COLO829 (cell line): ENCODE results near the gene BDNF.
"Not testable (repeated sequence)": the region's sequence is repeated elsewhere in the genome, so short reads cannot be mapped to it uniquely, and the experiment has no call there.

Experiments
- DNase-seq: peaks from one replicate; pipeline ENCODE4 v3.0.0; 2012; ENCODE audit warnings: low spot score

The BDNF gene

DNA sequence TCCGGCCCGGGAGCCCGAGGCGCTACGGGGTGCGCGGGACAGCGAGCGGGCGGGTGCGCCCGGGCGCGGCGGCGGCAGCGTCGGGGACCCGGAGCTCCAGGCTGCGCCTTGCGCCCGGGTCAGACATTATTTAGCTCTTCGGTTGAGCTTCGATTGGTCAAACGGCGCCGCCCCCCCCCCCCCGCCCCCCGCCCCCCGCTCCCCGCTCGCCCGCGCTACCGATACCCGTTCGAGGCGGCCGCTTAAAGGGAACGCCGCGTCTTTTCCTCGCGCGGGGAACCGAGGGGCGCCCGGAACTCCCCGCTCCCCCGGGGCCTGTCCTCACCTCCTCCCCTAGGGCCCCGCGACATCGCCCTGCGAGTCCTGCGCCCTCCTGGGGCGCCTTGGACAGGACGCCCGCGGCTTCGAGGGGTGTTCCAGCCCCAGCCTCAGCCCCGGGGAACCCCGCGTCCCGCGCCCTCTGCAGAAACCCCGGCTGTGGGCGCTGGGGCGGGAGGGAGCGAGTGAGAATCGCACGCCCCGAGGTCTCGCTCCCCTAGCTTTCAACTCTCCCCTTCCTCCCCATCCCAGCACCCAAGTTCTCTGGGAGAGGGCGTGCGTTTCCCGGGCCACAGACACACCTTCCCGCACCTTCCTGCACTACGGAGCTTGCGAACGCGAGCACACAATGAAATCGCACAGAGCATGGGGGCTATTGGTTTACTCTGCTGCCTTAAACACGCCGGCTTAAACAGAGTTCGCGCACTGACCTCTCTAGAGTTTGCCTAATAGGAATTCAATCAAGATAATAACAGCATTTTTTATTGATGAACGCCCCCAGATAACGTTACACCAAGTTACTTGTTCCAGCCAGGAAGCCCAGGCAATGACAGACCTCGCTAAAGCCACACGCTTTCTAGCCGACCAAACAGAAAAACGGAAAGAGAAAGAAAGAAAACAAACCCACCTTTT, at the start of gene BDNF:
TSS of gene BDNF (minus strand) at position 105 of the 951 bp plus-strand sequence. CDS start 41,891 bp downstream, outside the sequence.
- no peak for DNase-seq

DNA sequence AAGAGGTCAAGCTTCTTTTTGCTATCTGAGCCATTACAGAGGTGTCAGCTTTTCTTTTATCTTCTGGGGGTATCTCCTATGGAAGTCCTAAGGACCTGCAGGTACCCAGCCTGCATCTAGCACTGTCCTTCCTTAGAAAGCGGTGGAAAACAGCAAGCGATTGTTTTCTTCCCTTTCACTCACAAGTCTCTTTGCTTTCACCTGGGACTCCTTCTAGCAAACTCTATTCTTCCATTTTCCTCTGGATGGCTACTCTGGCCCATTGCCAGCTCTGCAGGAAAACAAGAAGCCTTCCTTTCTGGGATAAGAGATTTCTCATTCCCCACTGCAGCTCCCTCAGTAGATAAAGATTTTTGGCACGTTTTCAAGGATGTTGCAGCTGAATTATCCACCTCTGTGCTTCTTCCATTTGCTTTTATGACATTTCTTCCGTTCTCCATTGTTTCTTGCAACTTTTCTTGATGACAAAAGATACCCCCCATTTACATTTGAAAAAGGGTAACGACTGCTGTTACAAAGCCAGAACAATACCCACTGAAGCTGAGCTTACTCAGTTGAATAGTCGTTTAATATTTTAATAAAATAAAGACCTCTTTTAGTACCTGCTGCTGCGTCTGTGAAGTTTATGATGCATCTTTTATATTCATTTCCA, 40.2 kb upstream of the BDNF start:
- no peak for DNase-seq

DNA sequence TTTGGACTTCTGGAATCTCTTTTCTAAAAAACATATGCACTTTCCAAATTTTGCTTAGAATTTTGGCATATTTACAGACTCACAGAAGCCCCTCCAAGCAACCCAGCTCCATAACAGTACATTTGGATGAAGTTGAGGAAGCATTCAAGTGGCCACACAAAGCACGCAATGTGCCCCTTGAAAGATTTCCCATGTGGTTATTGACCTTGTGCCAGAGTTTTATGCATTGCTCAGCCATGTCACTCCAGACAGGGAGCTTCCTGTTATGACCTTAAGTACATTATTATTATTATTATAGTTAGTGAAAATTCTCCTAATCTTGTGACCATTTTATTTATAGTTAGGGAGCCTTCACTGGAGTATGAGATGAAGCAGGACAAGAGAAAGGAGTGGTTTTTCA, 35.0 kb upstream of the BDNF start:
- no peak for DNase-seq

DNA sequence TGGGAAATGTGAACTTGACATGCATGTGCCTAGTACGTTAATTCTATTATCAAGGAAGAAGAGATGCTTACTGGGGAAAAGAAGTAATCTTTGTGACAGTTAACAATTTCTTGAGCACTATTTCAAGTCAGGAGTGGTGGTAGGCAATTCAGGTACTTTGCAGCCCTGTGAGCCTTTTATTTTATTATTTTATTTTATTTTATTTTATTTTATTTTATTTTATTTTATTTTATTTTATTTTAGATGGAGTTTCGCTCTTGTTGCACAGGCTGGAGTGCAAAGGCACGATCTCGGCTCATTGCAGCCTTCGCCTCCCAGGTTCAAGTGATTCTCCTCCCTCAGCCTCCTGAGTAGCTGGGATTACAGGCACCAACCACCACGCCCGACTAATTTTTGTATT, 31.5 kb upstream of the BDNF start:
- not testable (repeated sequence) for DNase-seq

DNA sequence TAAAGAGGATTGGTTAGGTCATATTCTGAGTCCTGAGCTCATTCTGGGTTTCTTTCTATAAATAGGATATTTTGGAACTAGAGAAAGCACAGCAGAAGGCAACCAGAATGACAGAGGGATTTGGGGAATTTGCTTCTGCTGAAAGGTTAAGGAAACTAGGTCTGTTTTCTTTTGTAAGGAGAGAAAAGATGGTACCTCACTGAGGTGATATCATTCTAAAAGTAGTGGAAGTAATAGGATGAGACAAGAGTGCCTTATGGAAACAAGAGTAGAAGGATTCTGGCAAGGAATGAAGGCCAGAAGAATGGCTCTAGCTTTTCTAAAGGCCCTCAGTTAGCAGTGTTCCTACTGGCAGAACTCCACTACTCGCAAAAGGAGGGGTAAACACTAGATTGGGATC, 26.7 kb upstream of the BDNF start:
- no peak for DNase-seq

DNA sequence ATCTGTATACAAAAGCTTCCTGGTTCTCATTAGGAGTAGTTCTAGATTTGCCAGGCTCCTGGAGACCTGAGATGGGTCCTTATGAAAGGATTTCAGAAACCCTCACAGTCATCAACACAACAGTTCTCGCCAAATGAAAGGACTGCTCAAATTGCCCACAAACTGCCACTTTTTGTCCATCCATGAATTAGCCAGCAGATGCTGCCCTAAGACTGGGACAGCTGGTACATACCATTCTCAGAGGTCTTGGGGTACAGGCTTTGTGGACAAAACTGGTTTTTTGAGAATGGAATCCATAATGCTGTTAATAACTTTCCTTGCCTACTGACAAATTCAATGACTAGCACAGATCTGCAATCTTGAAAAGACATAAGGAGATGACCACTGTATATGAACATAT, 23.4 kb upstream of the BDNF start:
- DNase-seq = no peak

DNA sequence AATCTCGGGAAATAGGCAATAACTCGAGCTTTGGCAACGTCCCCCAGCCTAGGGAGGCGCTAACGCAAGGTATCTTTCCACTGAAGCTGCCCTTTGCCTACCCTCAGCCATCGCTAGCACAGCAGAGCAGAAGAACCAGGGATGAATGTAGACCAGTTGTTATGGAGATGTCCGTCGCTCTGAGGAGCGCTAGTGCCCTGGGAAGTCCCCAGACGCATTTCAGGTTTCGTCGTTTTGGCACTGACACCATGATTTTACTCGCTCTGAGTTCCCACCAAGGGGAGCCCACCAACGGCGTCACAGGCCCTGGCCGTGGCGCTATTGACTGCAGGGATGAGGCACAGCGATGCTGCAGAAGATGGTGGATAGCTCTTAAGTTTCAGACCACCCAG, 22.7 kb upstream of the BDNF start:
- no peak for DNase-seq

DNA sequence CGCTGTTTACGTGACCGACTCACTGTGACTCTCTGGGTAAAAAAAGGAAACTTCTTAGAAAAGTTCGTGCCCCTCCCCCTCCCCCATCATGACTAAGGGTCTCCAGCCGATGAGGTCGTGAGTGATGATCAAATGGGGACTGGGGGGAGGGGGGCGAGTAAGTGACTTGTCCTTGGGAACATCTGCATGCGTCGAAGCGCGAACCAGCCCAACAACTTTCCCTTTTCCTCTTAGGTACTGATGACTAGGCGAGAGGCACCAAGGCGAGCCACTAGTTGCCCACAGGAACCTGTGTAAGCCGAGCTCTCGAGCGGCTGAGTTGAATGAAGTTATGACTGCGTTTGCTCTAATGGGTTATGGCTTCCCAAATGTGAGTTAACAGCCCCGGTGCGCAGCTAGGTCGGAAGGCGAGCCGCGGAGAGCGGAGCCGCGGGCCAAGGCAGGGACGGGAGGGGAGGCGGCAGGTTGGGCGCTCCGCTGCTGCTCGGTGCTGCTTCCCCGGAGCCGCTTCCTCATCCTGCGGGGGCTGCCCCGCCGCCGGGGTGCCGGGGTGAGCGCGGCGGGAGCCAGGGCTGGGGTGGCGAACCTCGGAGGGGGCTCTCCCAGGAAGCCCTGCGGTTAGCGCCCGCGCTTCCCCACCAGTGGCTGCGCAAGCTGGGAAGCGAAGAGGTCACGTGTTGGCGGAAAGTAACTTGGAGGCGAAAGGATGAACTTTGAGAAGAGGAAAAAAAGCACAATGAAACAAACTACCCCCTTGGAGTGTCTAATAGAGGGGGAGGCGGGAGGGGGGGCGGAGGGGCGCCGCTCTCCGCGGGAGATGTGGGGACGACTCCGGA, 22.1 kb upstream of the BDNF start:
- DNase-seq = no peak

DNA sequence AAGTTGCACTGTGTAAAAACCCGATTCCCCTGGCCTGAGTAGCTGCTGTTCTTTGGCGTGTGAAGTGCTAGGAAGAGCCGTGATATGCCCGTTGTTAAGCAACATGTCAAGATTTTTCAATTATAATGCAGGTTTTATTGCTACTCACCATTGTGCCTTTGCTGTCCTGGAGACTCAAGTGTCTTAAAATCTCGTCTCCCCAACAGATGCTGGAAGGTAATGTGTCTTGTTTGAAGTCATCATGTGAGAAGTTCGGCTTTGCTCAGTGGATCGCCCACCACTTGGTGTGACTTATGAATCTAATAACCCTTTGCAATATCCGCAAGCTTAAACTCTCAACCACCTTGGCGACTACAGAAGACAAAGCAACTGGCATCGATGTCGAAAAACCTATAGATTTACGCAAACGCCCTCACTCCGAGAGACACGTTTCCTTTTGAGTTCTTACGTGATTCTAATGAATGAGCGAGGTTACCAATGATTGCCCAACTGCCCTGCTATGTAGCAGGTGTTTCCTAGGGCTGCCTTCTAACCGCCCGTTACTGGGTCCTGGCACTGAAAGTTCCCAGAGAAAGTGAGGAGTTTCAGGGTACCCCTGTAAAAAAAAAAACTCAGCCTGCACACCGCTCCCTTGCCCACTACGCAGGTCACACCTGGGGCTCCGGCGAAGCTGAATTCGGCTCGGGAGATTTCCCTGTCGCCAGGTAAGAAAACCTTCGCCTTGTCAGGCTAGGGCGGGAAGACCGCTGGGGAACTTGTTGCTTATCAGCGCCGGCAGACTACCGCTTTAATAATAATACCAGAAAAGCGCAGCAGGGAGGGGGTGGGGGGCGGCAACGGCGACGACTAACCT, 21.2 kb upstream of the BDNF start:
- DNase-seq = no peak

DNA sequence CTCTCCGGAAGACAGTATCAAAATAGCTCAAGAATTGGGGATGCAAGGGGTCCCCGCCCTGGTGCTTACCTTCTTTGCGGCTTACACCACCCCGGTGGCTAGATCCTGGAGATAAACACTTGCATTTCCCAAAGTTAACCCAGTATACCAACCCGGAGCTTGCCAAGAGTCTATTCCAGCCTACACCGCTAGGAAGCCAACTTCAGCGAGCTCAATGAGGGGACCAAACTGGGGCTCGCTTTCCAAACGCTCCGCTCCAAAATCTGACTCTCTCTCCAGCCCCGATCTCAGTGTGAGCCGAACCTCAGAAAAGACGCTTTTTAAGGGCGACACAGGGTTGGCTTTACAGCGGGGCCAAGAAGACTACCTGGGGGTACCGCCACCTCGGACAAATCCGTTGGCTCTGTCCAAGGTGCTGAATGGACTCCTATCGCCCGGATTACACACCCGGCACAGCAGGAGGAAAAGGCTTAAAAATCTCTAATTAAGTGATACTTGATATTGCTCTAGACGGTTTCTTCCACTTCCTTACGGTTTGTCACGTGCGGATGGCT, 20.1 kb upstream of the BDNF start:
- no peak for DNase-seq

DNA sequence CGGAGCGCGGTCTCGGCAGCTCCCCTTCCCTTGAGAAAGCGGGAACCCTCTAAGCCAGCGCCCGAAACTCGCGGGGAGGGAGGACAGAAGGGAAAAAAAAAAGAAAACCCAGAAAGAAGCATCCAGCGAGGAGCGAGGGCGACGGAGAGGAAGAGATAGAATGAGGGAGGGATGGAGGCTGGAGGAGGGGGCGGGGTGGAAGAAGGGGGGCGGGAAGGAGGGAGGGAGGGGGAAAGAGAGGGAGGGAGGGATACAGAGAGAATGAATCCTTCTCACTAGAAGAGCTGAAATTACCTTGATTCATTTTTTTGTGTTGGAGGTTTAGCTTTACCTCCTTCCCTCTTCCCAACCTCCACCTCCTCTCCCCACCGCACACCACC, 19.3 kb upstream of the BDNF start:
- no peak for DNase-seq

DNA sequence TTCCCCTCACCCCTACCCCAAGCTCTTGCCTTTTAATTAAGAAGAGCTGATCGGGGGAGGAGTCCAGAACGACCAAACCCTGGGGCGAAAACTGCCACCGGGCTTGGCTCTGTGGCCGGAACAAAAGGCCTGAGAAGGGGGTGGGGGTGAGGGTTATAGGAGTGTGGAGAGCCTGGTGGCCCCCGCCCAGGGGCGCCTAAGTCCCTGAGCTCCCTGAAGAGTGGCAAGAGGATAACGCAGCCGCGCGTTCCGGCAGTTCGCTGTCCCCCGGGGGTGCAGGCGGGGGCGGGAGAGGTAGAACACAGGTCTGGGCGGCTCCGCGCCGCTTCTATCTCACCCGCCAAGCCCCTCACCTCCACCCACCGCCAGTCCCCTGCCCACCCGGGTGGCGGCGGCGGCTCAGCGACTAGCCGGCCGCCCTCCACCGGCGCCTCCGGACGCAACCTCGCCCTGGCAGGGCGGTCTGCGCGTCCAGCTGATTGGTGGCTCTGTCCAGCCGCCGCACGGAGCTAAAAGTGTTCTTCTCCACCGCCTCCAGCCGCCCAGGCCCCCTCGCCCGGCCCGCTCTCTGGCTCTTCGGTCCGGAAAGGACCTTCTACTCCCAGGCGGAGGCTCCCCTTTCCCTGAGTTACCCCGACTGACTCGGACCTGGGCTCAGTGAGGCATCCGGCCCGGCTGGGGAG, 18.7 kb upstream of the BDNF start:
- no peak for DNase-seq

DNA sequence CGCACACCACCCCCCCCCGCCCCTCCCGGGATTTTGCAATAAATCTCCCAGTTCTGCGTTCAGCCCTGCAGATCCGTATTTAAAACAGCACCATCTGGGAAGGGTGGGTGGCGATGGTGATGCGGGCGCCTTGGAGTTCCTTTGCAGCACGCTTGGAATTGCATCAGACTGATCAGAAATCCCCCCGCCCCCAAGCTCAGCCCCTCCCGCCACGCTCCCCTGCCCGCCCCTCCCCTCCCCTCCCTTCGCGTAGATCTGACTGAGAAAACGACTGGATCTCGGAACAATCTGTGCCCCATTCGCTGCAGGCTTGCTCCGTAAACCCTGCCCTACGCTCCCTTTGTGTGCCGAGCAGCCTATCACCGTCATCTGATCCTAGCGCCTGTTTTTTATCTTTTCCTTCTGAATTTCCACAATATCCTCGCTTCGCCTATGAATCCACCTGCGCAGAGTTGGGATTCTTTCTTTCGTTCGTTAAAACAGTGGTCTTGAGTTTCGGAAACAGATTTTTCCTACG, 18.1 kb upstream of the BDNF start:
- no peak for DNase-seq

DNA sequence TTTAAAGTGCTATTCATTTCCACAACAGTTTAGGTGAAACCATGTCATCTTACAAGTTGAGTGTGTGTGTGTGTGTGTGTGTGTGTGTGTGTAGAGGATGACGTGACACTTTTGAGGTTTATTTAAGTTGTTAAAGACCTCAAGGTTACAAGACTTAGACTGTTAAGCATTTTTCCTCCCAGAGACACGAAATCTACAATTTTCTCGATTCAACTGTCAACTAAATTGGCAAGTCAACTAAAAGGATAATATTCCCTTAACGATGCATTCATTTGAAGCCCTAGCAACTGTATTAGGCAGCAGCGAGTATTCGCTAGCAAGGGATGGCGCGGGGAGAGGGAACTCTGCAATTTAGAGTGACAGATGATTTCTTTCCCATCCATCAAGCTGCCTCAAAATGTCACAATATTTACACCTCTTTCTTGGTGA, 17.6 kb upstream of the BDNF start:
- no peak for DNase-seq

DNA sequence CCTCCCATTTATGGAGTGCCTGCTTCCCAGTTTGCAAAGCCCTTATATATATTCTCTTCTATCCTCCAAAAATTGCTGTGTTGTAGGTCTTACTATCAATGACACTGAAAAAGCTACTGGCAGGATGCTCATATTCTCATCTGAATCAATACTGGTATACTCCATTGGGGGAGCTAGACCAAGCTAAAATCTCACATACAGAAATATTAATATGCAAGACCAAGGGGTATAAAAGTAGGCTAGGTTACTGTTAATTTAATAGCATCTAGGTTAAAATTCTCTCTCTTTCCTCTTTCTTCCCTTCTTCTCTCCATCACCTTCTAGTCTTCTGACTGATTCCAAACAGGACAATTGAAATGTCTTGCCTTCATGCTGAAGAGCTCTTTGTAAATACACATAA, 17.1 kb upstream of the BDNF start:
- DNase-seq = no peak

DNA sequence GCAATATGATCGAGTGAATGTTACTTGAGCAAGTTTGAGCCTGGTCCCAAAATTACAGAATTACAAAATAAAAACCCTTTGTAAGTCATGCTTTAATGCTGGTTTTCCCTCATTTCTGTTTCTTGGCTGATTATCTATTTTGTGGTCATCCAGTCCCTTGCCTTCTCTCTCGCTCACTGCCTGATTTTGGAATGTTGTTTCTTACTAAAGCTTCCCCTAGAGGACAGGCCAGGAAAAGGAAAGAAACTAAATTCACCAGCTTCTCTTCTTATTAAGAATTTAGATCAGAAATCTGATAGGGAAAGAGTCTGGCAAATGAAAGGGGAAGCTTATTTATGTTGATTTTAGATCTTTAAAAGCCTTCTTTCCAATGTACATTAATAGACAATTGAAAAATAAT, 16.6 kb upstream of the BDNF start:
- no peak for DNase-seq

DNA sequence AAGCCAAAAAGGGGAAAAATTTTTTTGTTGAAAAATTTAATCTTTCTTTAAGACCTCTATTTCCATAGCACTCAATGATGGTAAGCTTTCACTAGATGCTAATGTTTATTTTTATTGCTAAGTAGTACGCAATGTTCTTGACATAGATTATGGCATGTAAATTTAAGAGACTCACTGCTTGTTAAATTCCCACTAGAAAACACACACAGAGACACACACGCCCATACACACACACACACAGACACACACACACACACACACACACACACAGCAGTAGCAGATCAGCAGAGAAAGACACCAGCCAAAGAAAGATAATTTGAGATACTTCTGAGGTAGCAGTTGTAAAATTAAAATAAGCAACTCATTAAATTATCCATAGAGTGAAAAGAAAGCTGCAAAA, 16.0 kb upstream of the BDNF start:
- DNase-seq = no peak

DNA sequence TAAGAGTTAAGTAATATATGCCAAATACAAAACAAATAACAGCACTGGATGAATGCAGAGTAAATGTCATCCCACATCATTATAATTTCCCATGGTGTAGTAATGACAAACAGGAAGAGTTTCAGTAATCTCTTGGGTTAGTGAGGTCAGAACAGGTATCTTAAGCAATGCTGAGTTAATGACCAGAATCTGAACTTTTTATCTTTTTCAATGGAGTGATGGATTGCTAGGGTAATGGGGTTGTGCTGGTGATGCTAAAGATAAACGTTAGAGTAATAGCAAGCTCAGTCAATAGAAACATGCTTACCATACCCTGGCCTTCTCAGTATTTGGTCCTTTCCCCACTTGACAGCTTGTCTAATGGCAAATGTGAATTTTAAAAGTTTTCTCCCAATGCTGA, 11.5 kb upstream of the BDNF start:
- no peak for DNase-seq

DNA sequence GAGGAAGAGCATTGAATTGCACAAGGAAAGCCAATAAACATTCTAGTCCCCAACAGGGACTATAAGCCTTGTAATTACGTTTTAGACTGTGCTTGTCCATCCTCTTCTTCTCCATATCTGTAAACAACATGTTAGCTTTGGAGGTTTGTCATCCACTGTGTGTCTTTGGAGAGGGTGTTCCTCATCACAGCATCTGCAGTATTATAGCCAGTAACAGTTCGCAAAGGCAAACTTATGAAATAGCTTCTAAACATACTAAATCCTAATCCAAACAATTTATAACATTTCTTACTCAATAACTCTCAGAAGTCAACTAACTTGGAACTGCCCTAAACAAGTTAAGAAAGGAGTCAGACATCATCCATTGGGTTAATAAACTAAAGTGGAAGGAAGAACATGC, 10.3 kb upstream of the BDNF start:
- no peak for DNase-seq

DNA sequence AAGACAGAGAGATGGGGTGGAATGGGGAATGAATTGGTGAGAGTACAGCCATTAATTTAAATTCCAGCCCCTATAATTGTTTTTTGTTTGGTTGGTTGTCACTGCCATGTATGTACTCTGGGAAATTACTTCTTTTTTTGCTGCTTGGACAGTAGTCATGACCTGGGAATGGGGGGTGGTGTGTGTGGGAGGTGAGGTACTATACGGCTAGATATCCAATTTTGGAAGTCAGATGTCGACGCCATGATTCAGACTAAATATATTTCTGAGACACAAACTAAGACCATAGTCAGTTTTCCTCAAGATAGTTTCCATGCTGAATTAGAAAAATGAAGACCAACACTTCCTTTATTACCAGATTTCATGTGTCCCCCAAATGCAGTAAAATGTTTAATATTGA, 7.4 kb upstream of the BDNF start:
- no peak for DNase-seq
